Tibial artery (tissue), 4 donors: Measurements from ENCODE around the gene ULK4.

Experiments
- DNase-seq, 2 donors: peaks; one replicate each; pipeline ENCODE4 v3.0.0-alpha.2; 2019
- H3K27ac ChIP-seq, 2 donors: fragments of 200-600 bp; sonication (generic) in 1 of 2; 1 replicate in 1 of 2; 2 replicates in 1 of 2; pipeline ENCODE4 v1.5.1; 2018 to 2019; ENCODE audit warnings: mild to moderate bottlenecking in 1 of 2
- H3K27me3 ChIP-seq, 2 donors: fragments of 200-600 bp; sonication (generic) in 1 of 2; one replicate each; pipeline versions ENCODE4 v1.5.1 to v1.6.0; 2016 to 2019
- H3K36me3 ChIP-seq, 3 donors: fragments of 200-600 bp; sonication (generic) in 2 of 3; one replicate each; pipeline ENCODE4 v1.5.1; 2016 to 2019; ENCODE audit warnings: mild to moderate bottlenecking in 2 of 3
- H3K4me1 ChIP-seq, 4 donors: fragments of 200-600 bp; sonication (generic) in 2 of 4; 1 replicate in 3 of 4; 2 replicates in 1 of 4; pipeline ENCODE4 v1.5.1; 2016 to 2019
- H3K4me3 ChIP-seq, 2 donors: fragments of 200-600 bp; sonication (generic) in 1 of 2; 1 replicate in 1 of 2; 2 replicates in 1 of 2; pipeline ENCODE4 v1.5.1; 2018 to 2019; ENCODE audit warnings: mild to moderate bottlenecking in 2 of 2
- H3K9me3 ChIP-seq, 3 donors: fragments of 200-600 bp; sonication (generic) in 1 of 3; one replicate each; pipeline ENCODE4 v1.5.1; 2016 to 2019
- intact Hi-C: fragments of 100-400 bp; cut with DNase I; formaldehyde crosslinking; loops from one replicate; pipeline ENCODE4 v1.15.0; 2023; ENCODE audit warnings: low total_unique reads
- TF ChIP-seq, protein P1 (sequence below), 2 experiments: fragments of 200-600 bp in 1 of 2; fragments of 450-650 bp in 1 of 2; IDR thresholded peaks; one replicate each; pipeline ENCODE4 v1.5.1; 2017 to 2019; ENCODE audit warnings: antibody characterized with exemption in 2 of 2, mild to moderate bottlenecking in 1 of 2, moderate library complexity in 1 of 2

Gene ULK4

DNA sequence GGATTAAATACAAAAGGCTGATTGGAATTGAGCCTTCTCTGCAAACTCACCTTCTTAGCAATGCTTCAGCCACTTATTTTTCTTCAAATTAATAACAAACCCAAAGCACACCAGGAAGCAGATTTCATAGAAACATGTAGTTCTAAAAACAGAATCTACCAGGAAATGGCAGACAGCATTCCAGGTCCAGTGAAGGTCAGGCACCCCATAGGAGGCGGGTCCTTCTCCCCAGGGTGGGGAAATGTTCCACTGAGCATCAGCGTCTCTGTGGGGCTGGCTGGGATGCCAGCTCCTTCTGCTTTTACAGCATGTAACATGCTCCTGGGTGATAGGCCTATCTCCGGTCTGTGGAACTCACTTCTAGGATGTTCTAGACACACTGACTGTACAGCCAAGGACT, 713.4 kb downstream of the ULK4 start:
- H3K27me3 ChIP-seq: no peaks in the 10 kb centered on the region
- intact Hi-C loops: no loop called here
- H3K9me3 ChIP-seq: no peaks in the 10 kb centered on the region
- TF ChIP-seq, protein P1, sequence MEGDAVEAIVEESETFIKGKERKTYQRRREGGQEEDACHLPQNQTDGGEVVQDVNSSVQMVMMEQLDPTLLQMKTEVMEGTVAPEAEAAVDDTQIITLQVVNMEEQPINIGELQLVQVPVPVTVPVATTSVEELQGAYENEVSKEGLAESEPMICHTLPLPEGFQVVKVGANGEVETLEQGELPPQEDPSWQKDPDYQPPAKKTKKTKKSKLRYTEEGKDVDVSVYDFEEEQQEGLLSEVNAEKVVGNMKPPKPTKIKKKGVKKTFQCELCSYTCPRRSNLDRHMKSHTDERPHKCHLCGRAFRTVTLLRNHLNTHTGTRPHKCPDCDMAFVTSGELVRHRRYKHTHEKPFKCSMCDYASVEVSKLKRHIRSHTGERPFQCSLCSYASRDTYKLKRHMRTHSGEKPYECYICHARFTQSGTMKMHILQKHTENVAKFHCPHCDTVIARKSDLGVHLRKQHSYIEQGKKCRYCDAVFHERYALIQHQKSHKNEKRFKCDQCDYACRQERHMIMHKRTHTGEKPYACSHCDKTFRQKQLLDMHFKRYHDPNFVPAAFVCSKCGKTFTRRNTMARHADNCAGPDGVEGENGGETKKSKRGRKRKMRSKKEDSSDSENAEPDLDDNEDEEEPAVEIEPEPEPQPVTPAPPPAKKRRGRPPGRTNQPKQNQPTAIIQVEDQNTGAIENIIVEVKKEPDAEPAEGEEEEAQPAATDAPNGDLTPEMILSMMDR (IDR thresholded peaks at IDR 0.05): no peak
- no peak for DNase-seq
- H3K4me1 ChIP-seq: peaks cover 0 to 30% (median 18%) of the 10 kb centered on the region in 4 donors
- H3K4me3 ChIP-seq: no peak overlapping the region
- peaks cover 0 to 16% (median 6%) of the 10 kb centered on the region in 3 donors for H3K36me3 ChIP-seq
- no peak overlapping the region for H3K27ac ChIP-seq

DNA sequence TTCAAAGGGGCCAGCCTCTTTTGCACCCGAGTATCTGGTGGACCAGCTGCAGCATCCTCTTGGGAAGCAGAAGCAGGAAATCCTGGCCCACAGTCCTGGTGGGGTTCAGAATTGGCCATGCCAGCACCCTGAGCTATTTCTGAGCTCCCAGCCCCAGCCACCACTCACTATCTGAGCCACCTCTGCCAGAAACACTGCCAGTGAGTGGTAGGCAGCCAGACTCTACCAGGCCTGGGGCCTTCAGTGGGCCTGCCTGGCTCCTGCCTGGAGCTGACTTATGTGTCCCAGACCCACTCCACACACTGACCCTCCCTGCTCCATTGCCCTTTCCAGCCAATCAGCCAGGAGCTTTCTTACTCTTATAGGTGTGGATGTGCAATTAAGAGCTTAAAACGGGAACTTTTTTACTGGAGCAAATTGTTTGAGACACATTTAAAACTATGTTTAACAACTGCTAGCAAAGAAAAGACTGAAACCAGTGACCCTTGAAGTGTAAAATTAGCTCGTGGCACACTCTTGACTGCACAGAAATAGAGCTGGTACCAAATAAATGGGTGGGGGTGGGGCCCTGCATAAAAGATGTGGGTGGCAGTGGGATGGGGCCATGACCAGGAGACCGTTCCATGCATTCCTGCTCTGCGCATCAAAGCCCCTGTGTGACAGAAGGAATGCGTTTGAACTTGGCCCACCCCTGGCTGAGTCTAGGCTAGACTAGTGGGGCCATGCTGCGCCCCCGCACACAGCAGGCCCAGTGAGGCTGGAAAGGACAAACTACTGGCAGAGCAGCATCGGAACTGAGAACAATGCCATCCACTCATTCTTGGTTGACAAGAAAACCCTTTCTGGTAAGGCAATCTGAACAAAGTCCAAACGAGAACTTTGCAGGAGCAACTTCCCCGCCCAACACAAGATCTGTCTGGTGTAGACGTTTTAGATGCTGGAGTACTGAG, 714.6 kb downstream of the ULK4 start:
- no peaks in the 10 kb centered on the region for H3K9me3 ChIP-seq
- no peaks in the 10 kb centered on the region for H3K27me3 ChIP-seq
- intact Hi-C loops: no loop called here
- H3K4me1 ChIP-seq: peaks cover 0 to 30% (median 18%) of the 10 kb centered on the region in 4 donors
- H3K4me3 ChIP-seq: no peak overlapping the region
- H3K36me3 ChIP-seq: peaks cover 0 to 17% (median 6%) of the 10 kb centered on the region in 3 donors
- no peak for DNase-seq
- H3K27ac ChIP-seq: peak overlapping the region in 1 of 2 donors; percentile 7
- TF ChIP-seq, protein P1 (IDR thresholded peaks at IDR 0.05): no peak

DNA sequence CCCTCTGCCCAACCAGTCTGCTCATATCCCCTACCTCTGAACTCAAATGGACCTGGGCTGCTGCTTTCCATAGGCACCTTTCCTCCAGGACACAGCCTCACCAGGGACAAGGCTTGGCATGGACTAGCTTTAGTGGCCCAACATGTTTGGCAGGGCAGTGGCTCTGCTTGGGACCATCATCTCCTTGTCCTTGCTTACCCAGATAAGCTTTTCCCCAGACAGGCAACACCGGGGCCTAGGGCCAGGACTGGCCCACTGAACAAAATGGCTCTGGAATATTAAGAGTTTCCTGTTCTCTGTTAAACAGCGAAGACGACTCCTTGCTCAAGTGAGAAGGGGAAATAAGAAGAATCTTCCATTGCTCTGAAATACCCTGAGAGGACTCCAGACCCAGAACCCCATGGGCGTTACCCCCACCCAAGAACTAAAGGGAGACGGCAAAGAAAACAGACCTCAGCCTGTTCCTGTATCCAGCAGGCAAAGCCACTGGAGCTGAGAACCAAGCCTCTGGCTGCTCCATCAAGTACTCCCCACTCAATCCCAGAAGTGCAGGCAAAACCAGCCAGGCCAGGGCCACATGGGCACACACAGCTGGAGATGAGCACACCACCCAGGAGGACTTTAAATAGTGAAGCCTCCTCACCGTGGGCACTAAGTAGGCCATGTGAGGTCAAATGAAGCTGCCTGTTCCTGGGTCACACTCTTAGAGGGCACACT, 717.1 kb downstream of the ULK4 start:
- DNase-seq: no peak
- Histone ChIP-seq H3K36me3 (peaks cover 23 to 41% (median 30%) of the 10 kb centered on the region in 3 donors), H3K27ac (no peak overlapping the region), H3K4me3 (no peak overlapping the region), H3K4me1 (peaks cover 0 to 30% (median 18%) of the 10 kb centered on the region in 4 donors), H3K9me3 (no peaks in the 10 kb centered on the region), H3K27me3 (no peaks in the 10 kb centered on the region)
- TF ChIP-seq, protein P1 (IDR thresholded peaks at IDR 0.05): no peak
- intact Hi-C loops: no loop called here

DNA sequence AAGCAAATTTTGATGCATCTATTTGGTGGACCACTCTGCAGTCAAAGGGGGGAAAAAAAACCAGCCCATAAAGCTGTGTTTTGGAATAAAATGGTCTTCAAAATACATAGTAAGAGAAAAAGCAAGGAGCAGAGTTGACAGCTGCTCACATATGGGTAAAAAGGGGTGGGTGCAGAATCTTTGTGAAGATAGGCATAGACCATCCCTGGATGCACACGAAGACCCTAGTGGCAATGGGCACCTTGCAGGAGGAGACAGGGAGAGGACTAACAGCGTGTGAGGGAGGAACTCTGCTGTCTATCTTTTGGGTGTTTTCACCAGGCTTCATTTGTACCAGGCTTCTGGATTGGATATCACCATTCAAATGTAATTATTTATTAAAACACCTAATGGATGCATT, 718.7 kb downstream of the ULK4 start:
- Histone ChIP-seq H3K36me3 (peaks cover 35 to 52% (median 44%) of the 10 kb centered on the region in 3 donors), H3K4me3 (no peak overlapping the region), H3K27ac (no peak overlapping the region), H3K27me3 (no peaks in the 10 kb centered on the region), H3K9me3 (no peaks in the 10 kb centered on the region), H3K4me1 (peaks cover 0 to 22% (median 14%) of the 10 kb centered on the region in 4 donors)
- intact Hi-C loops: no loop called here
- no peak for DNase-seq
- TF ChIP-seq, protein P1 (IDR thresholded peaks at IDR 0.05): no peak

DNA sequence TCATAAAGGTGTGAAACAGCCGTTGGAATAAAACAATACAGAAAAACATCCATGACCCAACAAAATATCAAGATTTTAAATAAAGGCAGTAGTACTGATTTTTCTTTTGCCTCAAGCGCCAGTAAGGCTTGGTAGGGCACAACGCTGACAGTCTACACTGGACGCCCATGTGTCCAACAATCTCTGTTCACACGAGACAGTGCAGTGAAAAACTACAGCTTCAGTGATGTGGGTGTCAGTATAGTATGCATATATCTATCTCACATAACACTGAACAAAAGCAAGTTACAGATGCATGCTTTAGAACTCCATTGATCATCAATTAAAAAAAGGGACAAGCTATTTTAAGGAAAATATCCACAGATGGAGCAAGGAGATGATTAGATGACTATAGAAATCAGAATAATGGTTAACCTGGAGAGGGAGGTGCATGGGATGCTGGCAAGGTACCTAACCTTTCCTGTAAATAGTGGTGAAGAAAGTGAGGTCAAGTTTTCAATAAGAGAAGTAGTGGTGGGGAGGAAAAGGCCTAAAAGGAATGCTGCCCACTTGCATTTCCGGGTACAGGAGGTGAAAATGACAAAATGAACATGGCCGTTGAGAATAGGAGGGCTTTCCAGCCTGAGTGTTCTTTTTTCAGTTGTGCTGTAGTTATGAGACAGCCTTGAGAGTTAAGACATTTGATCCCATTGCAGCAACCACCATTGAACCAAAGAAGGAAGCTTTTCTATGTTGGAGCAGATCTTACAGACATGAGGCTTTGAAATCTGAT, 719.9 kb downstream of the ULK4 start:
- peaks cover 47 to 61% (median 56%) of the 10 kb centered on the region in 3 donors for H3K36me3 ChIP-seq
- H3K4me3 ChIP-seq: no peak overlapping the region
- intact Hi-C loops: no loop called here

More for the DNA sequence above, 719.9 kb downstream of the ULK4 start:
- Histone ChIP-seq H3K27ac (no peak overlapping the region), H3K27me3 (no peaks in the 10 kb centered on the region), H3K9me3 (no peaks in the 10 kb centered on the region), H3K4me1 (peaks cover 0 to 21% (median 7%) of the 10 kb centered on the region in 4 donors)
- TF ChIP-seq, protein P1 (IDR thresholded peaks at IDR 0.05): no peak
- DNase-seq: no peak
